Skin epidermis (tissue), 12 donors: ENCODE measurements around the gene BMP7.

Source experiments
- H3K27ac ChIP-seq, 21 experiments: fragments of 200-600 bp; sonication (generic) in 11 of 21; one replicate each; pipeline ENCODE4 v1.5.0; 2020; ENCODE audit warnings: mild to moderate bottlenecking in 3 of 21, inconsistent platforms in 2 of 21, moderate library complexity in 2 of 21
- H3K4me3 ChIP-seq, 7 experiments: fragments of 200-600 bp; sonication (generic) in 2 of 7; one replicate each; pipeline ENCODE4 v1.5.0; 2020; ENCODE audit warnings: inconsistent platforms in 2 of 7, mild to moderate bottlenecking in 2 of 7, moderate library complexity in 1 of 7

The BMP7 gene

GRCh38 chr20:57217802-57218201, 48.6 kb downstream of the BMP7 start:
- H3K4me3 ChIP-seq = no peak overlapping the region
- H3K27ac ChIP-seq = no peak overlapping the region

- Histone ChIP-seq H3K27ac (no peak overlapping the region), H3K4me3 (no peak overlapping the region)
Measured at GRCh38 chr20:57216669-57217068, 49.8 kb downstream of the BMP7 start.

GRCh38 chr20:57215826-57216471, 50.5 kb downstream of the BMP7 start:
- no peak overlapping the region for H3K4me3 ChIP-seq
- H3K27ac ChIP-seq = no peak overlapping the region

- Histone ChIP-seq H3K4me3 (no peak overlapping the region), H3K27ac (no peak overlapping the region)
Measured at GRCh38 chr20:57215426-57215825, 51.0 kb downstream of the BMP7 start.

GRCh38 chr20:57214948-57215347, 51.5 kb downstream of the BMP7 start:
- Histone ChIP-seq H3K4me3 (no peak overlapping the region), H3K27ac (no peak overlapping the region)

- Histone ChIP-seq H3K4me3 (no peak overlapping the region), H3K27ac (no peak overlapping the region)
Measured at GRCh38 chr20:57214427-57214826, 52.0 kb downstream of the BMP7 start.

GRCh38 chr20:57213924-57214323, 52.5 kb downstream of the BMP7 start:
- Histone ChIP-seq H3K4me3 (no peak overlapping the region), H3K27ac (peak overlapping the region in 1 of 21 experiments; percentile 30)

GRCh38 chr20:57213291-57213690, 53.1 kb downstream of the BMP7 start:
- H3K4me3 ChIP-seq = no peak overlapping the region
- peak overlapping the region in 1 of 21 experiments; percentile 55 for H3K27ac ChIP-seq

- Histone ChIP-seq H3K27ac (peak overlapping the region in 1 of 21 experiments; percentile 68), H3K4me3 (no peak overlapping the region)
Measured at GRCh38 chr20:57212534-57213276, 53.7 kb downstream of the BMP7 start.

- Histone ChIP-seq H3K27ac (peak overlapping the region in 2 of 21 experiments; percentile 38 to 68), H3K4me3 (no peak overlapping the region)
Measured at GRCh38 chr20:57211908-57212533, 54.4 kb downstream of the BMP7 start.

- no peak overlapping the region for H3K27ac ChIP-seq
- no peak overlapping the region for H3K4me3 ChIP-seq
Measured at GRCh38 chr20:57211406-57211805, 55.0 kb downstream of the BMP7 start.

GRCh38 chr20:57210911-57211280, 55.5 kb downstream of the BMP7 start:
- Histone ChIP-seq H3K27ac (no peak overlapping the region), H3K4me3 (no peak overlapping the region)

GRCh38 chr20:57210054-57210910, 56.2 kb downstream of the BMP7 start:
- Histone ChIP-seq H3K27ac (no peak overlapping the region), H3K4me3 (no peak overlapping the region)

GRCh38 chr20:57209413-57209812, 57.0 kb downstream of the BMP7 start:
- H3K4me3 ChIP-seq = no peak overlapping the region

GRCh38 chr20:57208198-57208597, 58.2 kb downstream of the BMP7 start:
- H3K27ac ChIP-seq = no peak overlapping the region

More at GRCh38 chr20:57209413-57209812, 57.0 kb downstream of the BMP7 start:
- H3K27ac ChIP-seq = no peak overlapping the region

GRCh38 chr20:57207251-57207650, 59.2 kb downstream of the BMP7 start:
- H3K4me3 ChIP-seq = no peak overlapping the region
- H3K27ac ChIP-seq = no peak overlapping the region

More at GRCh38 chr20:57208198-57208597, 58.2 kb downstream of the BMP7 start:
- no peak overlapping the region for H3K4me3 ChIP-seq

- H3K4me3 ChIP-seq = no peak overlapping the region
- H3K27ac ChIP-seq = peak overlapping the region in 8 of 21 experiments; percentile 0 to 57 (median 26)
Measured at GRCh38 chr20:57205606-57206219, 60.7 kb downstream of the BMP7 start.

- Histone ChIP-seq H3K4me3 (no peak overlapping the region), H3K27ac (no peak overlapping the region)
Measured at GRCh38 chr20:57203986-57204385, 62.5 kb downstream of the BMP7 start.

GRCh38 chr20:57203204-57203603, 63.2 kb downstream of the BMP7 start:
- Histone ChIP-seq H3K27ac (no peak overlapping the region), H3K4me3 (no peak overlapping the region)

- Histone ChIP-seq H3K4me3 (no peak overlapping the region), H3K27ac (no peak overlapping the region)
Measured at GRCh38 chr20:57202309-57202708, 64.1 kb downstream of the BMP7 start.
